ENCODE measurements around the gene MON2.

Gene MON2

GRCh38 chr12:62621101-62621638 is 154.5 kb downstream of the MON2 start:
- DNase-seq: no peak

DNA sequence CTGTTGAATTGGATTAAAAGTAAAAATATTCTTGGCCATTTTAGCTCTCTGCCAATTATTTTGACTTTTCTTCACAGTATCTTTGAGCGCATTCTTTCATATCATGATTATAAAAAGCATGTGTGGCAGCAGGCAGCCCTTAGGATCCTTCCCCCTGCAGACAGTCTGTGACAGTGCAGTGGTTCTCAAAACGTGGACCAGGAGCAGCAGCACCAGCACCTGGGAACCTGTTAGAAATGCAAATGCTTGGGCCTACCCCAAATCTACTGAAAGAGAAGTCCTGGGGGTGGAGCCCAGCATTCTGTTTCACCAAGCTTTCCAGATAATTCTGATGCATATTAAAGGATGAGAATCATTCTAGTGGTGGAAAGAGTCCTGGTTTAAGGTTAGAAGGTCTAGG is 155.6 kb downstream of the MON2 start:
- DNase-seq: no peak

DNA sequence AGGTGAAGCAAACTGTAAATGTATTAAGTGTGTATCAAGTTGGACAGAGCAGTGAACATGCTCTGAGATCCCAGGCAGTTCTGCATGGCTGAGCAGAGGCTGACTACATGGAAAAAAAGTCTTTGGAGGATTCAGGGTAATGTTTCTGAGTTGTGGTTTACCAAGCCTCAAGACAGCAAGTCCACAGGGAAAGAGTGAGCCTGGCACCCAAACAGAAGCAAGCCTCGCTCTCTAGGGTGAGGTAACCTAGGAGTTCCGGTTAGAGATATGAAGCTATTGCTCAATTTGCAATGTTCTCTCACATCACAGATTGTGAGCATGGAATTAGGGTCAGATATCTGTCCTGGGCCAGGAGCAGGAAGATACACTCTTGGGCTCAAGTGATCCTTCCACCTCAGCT is 158.6 kb downstream of the MON2 start:
- DNase-seq: peak; percentile 42 to 56 (median 48)

DNA sequence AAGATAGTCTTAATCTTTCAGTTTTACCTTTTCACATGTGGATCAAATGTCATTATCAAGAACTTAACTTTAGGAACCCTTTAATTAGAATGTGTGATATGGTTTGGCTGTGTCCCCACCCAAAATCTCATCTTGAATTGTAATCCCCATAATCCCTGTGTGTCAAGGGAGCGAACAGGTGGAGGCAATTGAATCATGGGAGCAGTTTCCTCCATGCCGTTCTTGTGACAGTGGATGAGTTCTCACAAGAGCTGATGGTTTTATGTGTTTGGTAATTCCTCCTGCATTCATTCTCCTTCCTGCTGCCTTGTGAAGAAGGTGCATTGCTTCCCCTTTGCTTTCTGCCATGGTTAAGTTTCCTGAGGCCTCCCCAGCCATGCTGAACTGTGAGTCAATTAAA is 160.6 kb downstream of the MON2 start:
- DNase-seq: no peak

GRCh38 chr12:62629413-62629812 is 162.8 kb downstream of the MON2 start:
- no peak for DNase-seq

DNA sequence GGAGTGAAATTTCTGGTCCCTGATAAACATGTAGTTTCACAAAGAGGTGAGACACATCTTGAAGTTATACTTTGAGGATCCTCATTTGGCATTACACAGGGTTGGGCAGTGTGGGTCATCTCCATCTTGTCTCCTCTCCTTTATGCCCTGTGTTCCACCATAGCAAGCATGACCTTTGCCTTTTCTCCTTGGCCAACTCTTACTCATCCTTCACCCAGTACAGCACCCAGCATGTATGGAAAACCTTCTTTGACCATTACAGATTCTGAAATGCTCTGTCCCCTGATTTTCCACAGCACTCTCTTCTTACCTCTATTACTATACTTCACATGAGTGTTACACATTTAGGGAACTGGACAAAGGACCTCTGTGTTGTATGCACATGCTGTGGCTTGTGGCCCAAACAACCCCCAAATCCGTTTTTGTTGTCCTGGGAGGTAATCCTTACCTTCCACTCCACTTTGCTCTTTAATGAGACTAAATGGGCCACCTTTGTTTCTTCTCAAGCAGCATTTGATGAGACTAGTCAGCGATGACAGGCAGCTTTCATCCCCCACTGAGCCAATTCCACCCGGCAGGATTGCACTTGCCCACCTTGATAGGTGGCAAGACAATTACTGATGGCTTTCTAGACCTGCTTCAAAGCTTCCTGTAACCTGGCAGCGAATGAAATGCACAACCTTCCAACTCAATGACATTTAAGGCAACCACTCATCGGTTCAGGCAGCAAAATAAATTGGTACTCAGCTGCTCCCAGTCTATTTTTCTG is 163.5 kb downstream of the MON2 start:
- DNase-seq: no peak

DNA sequence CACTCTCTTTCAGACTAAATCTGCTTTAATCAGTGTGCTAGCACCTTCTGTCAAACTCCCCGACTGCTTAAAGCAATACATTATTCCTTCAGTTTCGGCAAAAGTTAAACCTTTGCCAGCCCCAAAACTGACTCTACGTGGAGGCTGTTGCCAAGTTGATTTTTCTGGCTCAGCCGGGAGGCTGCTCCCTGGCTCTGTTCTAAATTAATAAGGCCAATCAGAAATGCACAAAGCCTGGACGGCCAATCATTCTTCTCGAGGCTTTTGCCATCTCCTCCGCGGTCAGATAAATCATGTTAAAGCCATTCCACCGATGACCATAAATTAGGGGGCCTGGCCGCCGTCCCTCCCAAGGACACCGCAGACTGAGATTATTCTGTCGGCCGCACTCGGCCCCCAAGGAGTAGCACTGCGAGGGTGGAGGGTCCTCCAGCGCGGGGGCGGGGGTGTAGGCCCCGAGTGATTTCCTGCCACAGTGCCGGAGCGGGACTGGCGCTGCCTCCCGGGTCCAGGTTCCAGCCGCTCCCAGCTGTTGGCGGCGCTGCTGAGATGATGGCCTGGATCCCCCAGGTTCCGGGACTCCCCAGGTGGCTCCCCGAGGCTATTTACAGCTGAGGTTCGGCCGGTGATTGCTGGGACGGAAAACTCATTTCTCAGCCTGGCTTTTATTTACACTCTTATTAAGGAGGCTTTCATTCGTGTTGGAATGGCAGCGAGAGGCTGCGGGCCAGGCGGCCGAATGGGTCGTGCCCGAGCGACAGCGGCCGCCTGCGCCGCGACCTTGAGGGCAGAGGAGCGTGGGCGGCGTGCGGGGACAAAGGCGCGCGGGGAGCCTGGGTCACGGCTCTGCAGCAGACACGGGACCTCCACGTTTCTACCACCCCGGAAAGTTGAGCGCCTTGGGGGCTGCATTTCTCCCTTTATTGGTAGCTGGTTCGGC is 165.1 kb downstream of the MON2 start:
- peak in 3 of 4 experiments; percentile 22 to 56 (median 53) for DNase-seq

DNA sequence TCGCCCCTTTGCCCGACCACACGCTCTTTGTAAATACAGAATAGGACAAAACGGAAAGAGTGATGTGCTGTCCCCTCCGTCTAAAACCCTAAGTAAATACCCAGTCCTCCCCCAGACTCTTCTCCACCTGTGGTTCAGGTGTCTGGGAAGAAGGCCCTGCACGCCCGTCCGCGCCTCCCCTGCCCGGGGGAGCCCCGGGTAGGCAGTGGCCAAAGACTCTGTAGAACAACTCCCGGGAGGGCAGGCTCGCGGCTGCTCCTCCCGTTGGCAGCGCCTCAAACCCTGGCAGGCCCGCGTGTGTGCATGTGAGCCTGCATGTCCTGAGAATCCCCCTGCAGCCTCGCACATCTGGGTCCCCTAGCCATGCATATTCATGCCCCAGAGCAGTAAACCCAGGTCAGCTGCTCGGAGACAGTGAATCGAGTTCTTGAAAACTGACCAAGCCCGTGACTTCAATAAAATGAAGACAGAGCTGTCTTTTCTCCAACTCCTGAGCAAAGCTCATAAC is 165.8 kb downstream of the MON2 start:
- peak in 3 of 4 experiments; percentile 11 to 32 (median 15) for DNase-seq

- no peak for DNase-seq
Observed at GRCh38 chr12:62635649-62636048, 169.0 kb downstream of the MON2 start.

GRCh38 chr12:62637679-62638078 is 171.1 kb downstream of the MON2 start:
- no peak for DNase-seq

DNA sequence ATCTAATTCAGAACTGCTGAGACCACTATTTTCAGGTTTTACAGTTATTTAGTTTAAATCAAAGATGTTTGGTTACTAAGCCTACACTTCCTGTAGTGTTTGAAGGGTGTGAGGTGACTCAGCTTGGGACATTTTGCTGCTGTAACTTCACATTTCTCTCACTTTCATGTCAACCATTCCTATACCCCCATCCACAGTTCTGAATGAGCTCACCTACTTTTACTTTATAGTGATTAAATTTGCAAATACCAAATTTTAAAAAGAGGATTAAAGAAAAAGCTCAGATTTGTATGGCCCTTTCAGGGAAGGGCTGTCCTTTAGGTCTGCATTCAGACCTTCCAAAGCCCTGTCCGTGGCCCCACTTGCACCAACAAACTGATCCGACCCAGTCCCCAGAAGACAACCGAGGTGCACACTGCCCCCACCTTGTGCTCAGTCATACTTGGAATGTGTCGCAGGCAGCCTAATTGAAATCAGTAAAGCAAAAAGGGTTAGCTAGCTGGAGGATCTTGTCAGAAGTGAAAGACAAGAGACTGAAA is 174.4 kb downstream of the MON2 start:
- peak in 3 of 4 experiments; percentile 5 to 34 (median 8) for DNase-seq

- DNase-seq: peak in 3 of 4 experiments; percentile 25 to 30 (median 27)
Observed at GRCh38 chr12:62642486-62642885, 175.9 kb downstream of the MON2 start.

- no peak for DNase-seq
Observed at GRCh38 chr12:62643486-62643885, 176.9 kb downstream of the MON2 start.

DNA sequence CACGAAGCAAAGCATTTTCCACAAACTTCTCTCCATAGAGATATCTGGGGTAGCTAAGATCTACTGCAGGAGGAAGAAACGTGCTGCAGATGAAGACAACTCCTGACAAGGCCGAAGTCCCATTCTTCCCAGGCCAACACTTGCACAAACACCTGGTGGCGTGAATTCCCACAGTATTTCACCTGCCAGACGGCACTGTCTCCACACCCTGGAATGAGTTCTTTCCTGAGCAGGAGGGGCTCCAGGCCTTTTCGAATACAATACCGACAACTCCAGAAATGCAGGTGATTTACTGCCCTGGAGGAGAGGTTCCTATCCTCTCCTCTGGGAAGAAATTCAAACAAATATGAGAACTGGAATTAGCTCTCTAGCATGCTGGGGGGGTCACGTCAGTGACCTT is 179.9 kb downstream of the MON2 start:
- no peak for DNase-seq

DNA sequence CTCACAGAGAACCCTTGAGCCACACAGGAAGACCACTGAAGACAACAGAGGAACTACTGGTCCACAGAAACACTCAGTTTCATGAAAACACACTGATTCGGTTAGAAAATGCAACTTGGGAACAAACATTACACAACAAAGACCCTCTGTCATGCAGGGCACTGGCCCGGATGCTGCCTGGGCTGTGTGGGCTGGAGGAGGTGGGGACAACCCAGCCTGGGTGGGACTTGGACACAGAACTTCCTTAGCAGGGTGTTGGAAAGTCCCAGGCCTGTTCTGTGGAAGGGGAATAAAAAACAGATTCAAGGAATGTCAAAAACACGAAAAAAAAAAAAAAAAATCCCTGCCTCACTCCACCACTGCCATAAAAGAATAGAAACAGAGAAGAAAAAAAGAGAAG is 181.0 kb downstream of the MON2 start:
- peak in 3 of 4 experiments; percentile 46 to 67 (median 55) for DNase-seq

DNA sequence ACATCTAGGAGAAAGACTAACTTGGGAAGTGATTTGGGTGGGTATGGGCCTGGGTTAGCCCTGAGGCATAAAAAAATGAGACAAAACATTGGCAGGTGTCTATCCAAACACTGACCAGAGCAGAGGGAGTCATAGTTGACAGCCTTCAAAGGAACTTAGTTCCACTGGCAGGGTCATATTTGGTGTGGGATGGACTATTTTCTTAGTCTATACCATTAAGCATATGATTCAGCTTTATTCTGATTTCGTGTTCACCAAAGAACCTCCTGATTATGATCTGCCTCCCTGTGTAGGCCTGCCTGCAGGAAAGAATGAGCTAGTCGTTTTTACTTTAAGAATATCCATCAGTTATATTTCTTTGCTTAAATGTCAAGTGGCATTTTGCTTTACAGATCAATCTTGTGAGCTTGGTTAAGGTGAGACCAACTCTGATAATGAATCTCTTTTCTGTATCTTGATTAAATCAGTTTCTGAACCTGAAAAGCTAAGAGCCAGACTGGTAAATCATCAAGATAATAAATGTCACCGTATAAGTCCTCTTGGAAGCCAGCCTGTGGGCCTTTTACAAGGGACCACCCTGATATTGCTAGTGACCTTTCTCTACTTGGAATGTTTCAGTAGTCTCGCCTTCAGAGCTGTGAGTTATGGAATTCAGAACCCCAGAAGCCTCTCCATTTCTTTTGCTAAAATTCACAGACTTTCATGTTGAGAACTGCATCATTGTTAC is 182.9 kb downstream of the MON2 start:
- DNase-seq: no peak
